Measurements from ENCODE around the gene XRCC3. TPM values are rescaled to one million over a fixed set of nuclear protein-coding genes. Genes with fewer than 3 reads are reported as not detected.

XRCC3 gene
- total RNA-seq, 1 experiment from 2014 or later = 27.7 TPM

DNA sequence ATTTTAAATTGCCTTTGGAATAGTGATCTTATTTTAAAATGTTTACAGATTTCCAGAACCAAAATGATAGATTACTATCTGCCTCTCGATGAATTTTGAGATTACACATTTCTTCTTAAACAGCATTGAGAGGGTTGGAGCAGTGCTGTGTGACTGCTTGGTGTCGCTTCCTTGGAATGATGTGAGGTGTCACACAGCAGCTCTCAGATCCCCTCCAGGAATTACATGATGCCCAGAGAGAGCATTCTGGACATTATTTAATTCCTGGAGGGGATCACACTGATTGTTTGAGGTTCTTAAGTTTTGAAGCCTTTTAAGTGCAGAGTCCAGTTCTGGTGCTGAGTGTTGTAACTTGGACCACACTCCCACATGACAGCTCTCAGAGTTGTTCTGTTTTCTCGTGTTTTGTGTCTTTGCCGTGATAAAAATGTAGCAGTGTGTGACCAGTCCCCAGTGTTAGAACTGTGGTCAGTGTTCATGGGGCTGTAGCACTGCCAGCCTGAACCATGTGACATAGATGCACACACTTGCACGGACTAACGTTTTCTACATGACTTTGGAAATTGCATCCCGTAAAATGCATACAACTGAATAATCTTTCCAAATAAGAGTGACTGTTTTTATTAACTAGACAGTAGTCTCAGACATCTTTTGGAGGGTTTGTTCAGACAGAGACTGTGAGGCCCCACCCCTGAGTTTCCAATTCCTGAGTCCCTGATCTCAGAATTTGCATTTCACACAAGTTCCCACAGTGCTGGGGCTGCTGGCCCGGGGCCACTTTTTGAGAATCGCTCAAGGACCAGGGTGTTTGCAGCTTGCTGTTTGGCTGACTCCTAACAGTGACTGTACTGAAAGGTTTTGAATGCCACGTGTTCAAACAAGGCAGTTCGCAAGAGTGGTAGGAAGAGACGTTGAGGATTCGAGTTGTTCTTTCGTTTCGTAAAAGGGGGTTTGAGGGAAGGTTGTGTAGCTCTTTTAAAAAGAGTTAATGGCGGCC is 26.0 kb downstream of the XRCC3 start:
- in situ Hi-C loops (cut with HindIII; ENCODE audit: low pct_unique_long_range_greater_than_20kb, low sequenced_read_pairs) = no loop called here
- DNase-seq (ENCODE audit: low read depth, low spot score) = no peak

DNA sequence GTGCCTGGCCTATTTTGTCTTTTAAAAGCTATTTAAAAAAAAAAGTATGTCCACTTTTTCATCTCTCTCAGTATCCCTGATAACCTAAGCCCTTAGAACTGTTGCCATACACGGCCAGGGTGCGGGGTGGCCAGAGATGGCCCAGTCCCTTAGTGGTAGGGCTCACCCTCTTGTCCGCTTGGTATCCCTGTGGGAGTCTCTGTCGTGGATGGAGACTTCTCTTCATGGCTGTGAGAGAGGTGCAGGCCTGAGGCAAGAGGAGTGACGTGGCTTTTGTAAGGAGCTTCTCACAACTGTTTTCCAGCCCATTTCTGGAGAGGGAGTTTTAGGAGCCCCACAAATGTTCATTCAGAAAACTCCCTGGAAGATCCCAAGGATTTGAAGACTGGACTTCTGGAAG is 26.8 kb downstream of the XRCC3 start:
- no peak for DNase-seq (ENCODE audit: low read depth, low spot score)
- in situ Hi-C loops (cut with HindIII; ENCODE audit: low pct_unique_long_range_greater_than_20kb, low sequenced_read_pairs) = no loop called here

DNA sequence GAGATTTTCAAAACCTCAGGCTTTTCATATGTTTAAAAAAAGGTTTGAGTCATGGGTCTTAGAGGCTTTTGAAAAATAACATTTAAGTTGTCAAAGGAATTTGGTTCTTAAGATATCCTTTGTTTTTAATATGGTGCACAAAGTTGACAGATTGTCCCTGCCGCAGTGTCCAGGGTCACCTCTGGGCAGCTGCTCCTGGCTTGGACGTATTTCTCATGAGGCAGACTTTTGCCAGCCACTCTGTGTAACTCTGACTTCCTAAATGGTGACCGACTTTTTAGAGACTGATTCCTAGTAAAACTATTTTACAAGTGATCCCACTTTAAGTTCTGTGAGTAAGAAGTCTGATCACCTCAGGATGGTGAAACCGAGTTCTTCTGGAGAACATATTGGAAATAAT is 27.5 kb downstream of the XRCC3 start:
- no peak for DNase-seq (ENCODE audit: low read depth, low spot score)
- in situ Hi-C loops (cut with HindIII; ENCODE audit: low pct_unique_long_range_greater_than_20kb, low sequenced_read_pairs) = no loop called here

DNA sequence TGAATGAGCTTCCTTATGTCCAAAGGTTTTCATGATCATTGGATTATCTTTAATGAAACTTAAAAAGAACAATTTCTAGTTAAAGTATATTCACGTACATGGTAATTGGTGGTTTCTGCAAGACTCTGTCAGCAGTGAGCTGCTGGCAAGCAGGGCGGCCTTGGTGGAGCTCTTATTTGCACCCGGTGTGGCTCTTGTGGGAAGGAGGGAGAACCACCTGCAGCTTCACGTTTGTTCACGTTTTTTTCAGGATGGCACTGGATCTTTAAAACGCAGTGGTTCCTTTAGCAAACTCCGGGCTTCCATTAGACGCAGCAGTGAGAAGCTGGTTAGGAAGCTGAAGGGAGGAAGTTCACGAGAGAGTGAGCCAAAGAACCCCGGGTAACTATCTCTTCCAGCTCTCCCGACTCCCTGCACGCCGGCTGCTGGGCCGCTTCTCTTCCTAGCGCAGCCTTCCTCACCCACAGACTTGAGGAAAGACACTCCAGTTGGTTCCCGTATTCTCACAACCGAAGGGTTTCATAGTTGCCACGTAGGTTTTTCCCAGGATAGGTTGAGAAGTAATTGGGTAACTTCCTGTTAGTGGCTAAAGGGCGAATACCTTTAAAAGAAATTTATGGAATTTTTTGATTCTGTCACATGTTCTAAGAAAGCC is 28.3 kb downstream of the XRCC3 start:
- DNase-seq (ENCODE audit: low read depth, low spot score) = no peak
- in situ Hi-C loops (cut with HindIII; ENCODE audit: low pct_unique_long_range_greater_than_20kb, low sequenced_read_pairs) = no loop called here

DNA sequence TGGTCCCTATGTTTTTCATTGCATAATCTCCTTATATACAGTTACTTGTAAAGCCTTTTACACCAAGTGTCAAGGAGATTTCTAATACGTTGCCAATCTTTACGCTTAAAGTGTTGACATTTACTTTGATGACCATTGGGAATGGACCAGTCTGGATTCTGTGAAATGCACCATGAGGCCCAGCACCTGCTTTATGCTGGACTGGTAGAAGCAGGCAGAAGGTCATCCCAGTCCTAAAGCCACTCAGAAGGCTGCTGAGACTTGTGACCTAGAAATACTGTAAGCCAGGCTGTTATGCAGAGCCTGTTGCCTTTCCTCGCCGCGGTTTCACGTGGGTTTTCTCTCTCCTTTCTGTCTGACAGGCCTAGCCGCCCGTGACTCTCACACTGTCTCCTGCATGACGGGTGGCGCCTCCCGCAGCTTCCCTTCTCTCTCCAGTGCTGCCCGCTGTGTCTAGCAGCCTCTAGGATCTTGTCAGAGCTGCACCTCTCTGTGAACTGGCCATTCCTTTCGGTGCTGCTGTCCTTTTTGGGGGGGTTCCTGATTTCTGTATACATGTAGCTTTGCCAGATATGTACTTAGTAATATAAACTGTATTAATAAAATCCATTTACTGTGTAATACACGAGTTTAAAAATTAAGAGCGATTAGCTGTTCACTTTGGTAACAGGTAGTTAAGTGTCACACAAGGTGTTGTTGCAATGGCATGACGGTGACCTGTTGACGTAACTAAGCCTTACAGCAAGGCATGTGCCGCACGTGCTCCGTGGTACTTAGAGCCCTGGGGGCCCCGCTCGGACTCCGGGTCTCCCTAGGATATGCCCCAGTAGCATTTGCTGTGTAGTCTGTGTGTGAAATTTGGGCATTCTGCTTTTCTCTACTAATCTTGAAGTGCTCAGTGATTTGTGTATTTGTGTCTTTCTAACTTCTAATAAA is 29.7 kb downstream of the XRCC3 start:
- in situ Hi-C loops (cut with HindIII; ENCODE audit: low pct_unique_long_range_greater_than_20kb, low sequenced_read_pairs) = no loop called here
- no peak for DNase-seq (ENCODE audit: low read depth, low spot score)

DNA sequence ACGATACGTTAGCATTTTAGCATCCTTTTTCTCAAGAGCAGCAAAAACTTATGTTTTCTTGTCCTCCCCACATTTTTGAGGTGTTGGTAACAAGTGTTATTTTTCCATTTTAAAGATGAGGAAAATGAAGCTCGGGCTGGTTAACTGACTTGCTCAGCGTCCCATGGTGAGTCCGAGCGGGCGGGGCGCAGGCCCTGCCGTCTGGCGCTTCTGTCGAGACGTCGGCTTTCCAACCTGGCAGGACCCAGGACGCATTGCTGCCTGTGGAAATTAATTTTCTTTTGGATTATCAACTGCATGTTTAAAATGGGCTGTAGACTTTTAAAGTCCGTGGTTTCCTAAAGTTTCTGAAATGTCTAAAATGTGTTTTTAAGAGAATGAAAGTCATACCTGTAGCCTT is 30.4 kb downstream of the XRCC3 start:
- no peak for DNase-seq (ENCODE audit: low read depth, low spot score)
- in situ Hi-C loops (cut with HindIII; ENCODE audit: low pct_unique_long_range_greater_than_20kb, low sequenced_read_pairs) = no loop called here

DNA sequence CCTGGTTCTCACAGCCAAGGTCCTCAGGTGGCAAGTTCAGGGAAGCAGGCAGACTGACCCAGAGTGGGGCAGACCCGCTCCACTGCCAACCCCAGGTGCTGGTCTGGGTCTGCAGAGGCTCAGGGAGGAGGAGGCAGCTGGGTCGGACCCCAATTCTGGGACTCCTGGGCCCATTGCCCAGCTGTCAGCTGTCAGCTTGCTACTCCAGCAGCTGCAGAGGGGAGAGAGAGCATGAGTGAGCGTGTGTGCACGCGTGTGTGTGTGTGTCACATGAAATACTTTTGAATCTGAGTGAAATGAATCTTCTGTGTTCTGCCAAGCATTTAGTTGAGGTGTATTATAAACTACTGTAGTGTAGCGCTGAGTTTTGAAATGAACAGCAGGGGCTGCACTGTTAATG is 30.8 kb downstream of the XRCC3 start:
- in situ Hi-C loops (cut with HindIII; ENCODE audit: low pct_unique_long_range_greater_than_20kb, low sequenced_read_pairs) = no loop called here
- no peak for DNase-seq (ENCODE audit: low read depth, low spot score)

DNA sequence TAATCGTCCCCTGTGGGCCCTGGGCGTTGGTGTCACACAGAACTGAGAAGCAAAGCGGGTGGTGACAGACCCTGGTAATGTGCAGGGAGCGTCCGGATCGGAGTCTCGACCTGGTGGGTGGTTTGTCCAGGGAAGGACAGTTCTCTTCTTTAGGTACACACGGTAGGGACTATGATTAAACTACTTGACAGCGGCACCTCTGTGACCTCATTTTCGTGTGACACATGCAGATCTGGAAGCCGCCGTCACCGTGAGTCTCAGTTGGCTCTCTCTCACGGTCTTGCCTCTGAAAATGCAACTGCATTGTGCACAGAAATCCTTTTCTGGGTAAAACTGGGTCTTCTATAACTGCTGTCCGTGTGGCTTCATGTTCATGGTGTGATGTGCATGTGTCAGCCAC is 32.1 kb downstream of the XRCC3 start:
- DNase-seq (ENCODE audit: low read depth, low spot score) = no peak
- in situ Hi-C loops (cut with HindIII; ENCODE audit: low pct_unique_long_range_greater_than_20kb, low sequenced_read_pairs) = no loop called here

DNA sequence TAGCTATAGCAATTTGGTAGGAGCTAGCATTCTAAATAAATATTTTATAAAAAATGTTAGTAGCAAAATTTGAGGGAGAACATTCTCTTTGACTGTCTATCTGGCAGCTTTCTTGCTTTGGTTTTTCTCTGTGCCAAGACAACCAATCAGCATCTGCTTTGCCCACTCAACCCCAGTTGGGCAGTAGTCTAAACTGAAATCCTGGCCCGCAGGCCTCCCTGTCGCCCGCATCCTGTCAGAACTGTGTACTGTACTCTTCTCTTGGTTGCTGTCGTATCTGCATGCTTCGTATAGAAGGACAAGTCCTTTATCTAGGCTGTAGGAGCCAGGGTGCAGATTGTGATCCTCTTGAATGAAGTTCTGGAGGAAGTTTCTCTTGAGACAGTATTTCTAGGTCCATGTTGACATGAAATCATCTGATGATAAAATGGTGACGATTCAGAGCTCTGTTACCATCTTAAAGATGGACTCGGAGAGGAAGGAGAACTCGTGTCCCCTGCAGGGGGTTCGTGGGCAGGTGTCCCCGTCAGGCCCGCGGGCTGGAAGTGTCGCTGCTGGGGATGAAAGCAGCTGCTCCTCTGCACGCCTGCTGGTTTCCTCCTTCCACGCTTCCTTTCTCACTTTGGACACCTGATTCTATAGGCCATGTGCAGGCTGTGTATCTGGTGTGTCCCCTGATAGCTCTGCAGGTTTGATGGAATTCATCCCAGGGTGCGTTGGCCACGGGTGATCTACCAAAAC is 34.6 kb downstream of the XRCC3 start:
- in situ Hi-C loops (cut with HindIII; ENCODE audit: low pct_unique_long_range_greater_than_20kb, low sequenced_read_pairs) = no loop called here
- DNase-seq (ENCODE audit: low read depth, low spot score) = no peak

DNA sequence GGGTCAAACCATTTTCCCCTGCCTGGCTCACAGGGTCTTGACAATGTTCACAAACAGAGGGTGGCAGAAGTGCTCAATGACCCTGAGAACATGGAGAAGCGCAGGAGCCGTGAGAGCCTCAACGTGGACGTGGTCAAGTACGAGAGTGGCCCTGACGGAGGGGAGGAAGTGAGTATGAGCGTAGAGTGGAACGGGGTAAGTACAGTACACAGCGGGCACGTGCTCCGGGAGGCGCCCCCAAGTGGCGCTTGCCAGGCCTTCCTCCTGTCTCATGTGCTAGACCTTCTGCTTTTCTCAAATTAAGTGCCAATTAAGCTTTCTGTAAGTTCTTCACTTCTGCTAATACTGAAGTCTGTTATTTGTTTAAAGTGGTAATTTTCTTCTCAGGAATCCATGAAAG is 35.9 kb downstream of the XRCC3 start:
- in situ Hi-C loops (cut with HindIII; ENCODE audit: low pct_unique_long_range_greater_than_20kb, low sequenced_read_pairs) = no loop called here
- DNase-seq (ENCODE audit: low read depth, low spot score) = peak; percentile 67

DNA sequence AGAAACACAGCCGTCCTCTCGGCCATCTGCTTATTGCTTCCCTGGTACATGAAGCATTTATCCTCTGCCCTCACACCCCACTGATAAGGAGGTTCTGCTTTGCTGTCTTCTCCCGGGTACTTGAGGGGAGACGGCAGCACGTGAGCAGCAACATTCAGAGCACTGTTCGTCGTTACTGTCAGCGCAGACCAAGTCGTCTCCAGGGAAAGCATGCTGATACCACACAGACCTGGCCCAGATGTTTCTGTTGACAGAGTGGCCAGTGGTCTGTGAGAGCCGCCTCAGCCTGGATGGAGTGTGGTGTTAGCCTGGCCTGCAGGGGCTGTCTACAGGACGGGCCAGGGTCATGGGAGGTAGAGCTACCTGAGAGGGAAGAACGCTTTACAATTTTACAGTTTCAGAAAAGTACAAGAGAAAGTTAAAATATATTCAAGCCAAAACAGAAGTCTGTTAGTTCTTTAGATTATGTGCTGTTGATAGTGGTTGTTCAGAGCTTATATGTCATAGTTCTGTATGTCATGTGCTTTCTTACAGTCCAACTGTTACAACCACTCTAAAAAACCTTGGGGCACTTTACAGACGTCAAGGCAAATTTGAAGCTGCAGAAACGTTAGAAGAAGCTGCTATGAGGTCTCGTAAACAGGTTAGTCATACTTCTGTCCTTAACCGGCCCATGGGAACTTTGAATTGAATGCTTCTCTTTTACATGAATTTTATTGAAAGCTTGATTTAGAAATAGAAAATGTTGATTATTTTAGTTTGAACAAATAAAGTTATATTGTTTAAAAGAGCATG is 38.2 kb downstream of the XRCC3 start:
- in situ Hi-C loops (cut with HindIII; ENCODE audit: low pct_unique_long_range_greater_than_20kb, low sequenced_read_pairs) = no loop called here
- DNase-seq (ENCODE audit: low read depth, low spot score) = peak; percentile 52

DNA sequence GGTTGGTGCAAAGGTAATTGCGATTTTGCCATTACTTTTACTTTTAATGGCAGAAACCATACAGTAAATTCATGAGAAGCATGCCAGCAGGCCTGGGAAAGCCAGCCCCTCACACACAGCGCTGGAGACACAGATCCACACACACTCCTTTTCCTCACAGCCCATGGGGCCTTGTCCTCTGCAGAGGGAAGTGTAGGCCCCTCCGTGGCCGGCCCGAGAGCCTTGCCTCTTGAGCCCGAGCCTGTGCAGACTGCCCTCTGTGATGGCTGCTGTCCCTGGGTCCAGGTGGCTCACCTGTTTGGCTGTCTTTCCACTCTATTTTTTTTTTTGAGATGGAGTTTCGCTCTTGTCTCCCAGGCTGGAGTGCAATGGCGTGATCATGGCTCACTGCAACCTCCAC is 39.3 kb downstream of the XRCC3 start:
- no peak for DNase-seq (ENCODE audit: low read depth, low spot score)
- in situ Hi-C loops (cut with HindIII; ENCODE audit: low pct_unique_long_range_greater_than_20kb, low sequenced_read_pairs) = no loop called here

DNA sequence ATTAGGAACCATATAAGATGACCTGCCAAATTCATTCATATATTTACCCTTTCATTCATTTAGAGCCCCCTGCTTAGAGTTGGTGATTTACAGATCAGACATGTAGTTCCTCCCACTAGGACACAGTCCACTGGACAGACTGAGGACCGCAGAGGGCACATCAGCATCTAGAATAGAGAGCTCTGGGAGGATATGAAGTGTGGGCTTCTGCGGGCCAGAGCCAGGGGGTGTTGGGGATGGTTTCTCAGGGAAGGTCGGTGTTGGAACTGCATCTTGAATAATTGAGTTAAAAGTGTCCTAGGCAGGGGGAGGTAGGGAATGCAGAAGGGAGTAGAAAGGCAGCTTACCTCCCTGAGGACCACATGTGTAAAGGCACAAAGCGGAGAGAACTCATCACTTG is 43.3 kb downstream of the XRCC3 start:
- DNase-seq (ENCODE audit: low read depth, low spot score) = no peak
- in situ Hi-C loops (cut with HindIII; ENCODE audit: low pct_unique_long_range_greater_than_20kb, low sequenced_read_pairs) = no loop called here

DNA sequence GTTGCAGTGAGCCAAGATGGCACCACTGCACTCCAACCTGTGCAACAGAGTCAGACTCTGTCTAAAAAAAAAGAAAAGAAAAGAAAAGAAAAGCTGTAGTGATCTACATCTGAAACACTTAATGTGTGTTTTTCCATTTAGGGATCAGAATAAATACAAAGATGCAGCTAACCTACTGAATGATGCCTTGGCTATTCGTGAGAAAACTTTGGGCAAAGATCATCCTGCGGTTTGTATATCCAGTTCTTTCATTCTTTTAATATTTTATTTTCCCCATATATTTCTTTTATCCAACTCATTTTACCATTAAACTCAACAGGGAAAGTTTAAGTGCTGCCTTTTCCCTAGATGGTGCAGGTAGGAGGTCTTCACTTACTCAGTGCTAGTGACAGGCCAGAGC is 45.9 kb downstream of the XRCC3 start:
- DNase-seq (ENCODE audit: low read depth, low spot score) = no peak
- in situ Hi-C loops (cut with HindIII; ENCODE audit: low pct_unique_long_range_greater_than_20kb, low sequenced_read_pairs) = no loop called here

DNA sequence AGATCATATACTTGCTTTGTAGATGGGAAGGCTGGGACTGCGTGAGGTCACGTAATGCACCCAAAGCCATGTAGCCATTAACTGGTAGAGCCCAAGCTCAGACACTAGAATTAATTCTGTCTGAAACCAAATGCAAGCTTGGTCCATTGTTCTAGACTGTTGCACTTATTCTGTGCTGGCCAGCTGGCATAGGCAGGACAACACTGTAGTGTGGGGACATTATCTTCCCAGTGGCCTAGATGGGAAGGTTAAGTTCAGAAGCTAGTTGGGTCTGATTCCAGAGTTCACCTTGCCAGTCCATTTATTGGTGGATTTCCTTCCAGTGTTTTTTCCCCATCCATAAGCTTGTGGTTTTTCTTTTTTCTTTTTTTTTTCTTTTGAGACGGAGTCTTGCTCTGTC is 47.1 kb downstream of the XRCC3 start:
- DNase-seq (ENCODE audit: low read depth, low spot score) = no peak
- in situ Hi-C loops (cut with HindIII; ENCODE audit: low pct_unique_long_range_greater_than_20kb, low sequenced_read_pairs) = no loop called here

DNA sequence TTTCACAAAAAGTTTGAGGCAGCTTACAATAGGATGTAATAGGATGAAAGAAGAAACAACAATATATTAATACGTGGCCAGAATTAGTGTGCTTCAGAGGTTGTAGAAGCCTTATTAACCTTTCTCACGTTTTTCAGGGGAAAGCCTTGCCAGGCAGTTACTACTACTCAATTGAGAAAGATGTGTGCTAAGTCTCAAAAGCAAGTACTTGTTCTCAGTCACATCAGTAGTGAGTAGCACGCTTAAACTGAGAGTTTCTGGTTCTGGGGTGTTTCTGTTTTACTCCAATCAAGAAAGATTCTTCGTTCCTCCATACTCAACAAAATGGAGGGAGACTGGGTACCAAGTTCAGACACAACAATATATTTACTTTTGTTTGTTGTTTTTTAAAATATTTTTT is 47.6 kb downstream of the XRCC3 start:
- no peak for DNase-seq (ENCODE audit: low read depth, low spot score)
- in situ Hi-C loops (cut with HindIII; ENCODE audit: low pct_unique_long_range_greater_than_20kb, low sequenced_read_pairs) = no loop called here

DNA sequence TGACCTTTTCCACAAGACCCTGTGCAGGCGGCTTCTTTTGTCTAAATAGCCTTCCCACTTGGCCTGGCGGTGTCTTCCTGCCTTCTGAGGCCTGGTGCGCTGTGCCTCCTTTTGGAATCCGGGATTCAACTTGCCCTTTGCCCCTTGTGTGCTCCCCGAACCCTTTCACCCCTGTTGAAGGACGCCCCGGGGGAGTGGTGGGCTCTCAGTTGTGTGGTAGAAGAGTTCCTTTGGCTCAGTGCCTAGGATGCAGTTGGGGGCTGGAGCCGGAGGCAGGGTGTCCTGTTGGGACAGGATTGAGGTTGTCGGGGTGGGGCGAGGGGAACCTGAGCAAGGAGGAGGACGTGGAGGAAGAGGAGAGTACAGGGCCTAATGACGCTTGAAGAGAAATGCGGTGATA is 51.7 kb downstream of the XRCC3 start:
- DNase-seq (ENCODE audit: low read depth, low spot score) = no peak
- in situ Hi-C loops (cut with HindIII; ENCODE audit: low pct_unique_long_range_greater_than_20kb, low sequenced_read_pairs) = no loop called here

Measured in SK-MEL-5 (cell line).